Hindlimb muscle (tissue), 1 donor: ENCODE results near the gene BACE2. TPM values are rescaled to one million over a fixed set of nuclear protein-coding genes. Genes with fewer than 3 reads are reported as not detected.
"Not testable (repeated sequence)": the region's sequence is repeated elsewhere in the genome, so short reads cannot be mapped to it uniquely, and the experiment has no call there.

Experiments used
- DNase-seq: peaks from one replicate; pipeline ENCODE4 v3.0.0-alpha.2; 2013
- polyA plus RNA-seq: library from polyadenylated mRNA; unstranded; fragments of 120-200 nt; gene quantifications from one replicate; pipeline ENCODE4 v1.2.1, GENCODE V29; 2013; ENCODE audit not compliant: insufficient read length

The BACE2 gene
- polyA plus RNA-seq, 1 donor = 34.3 TPM

GRCh38 chr21:41186755-41187536 lies 19.0 kb downstream of the BACE2 start:
- DNase-seq = no peak

- no peak for DNase-seq
Observed at GRCh38 chr21:41187537-41188025, 19.6 kb downstream of the BACE2 start.

DNA sequence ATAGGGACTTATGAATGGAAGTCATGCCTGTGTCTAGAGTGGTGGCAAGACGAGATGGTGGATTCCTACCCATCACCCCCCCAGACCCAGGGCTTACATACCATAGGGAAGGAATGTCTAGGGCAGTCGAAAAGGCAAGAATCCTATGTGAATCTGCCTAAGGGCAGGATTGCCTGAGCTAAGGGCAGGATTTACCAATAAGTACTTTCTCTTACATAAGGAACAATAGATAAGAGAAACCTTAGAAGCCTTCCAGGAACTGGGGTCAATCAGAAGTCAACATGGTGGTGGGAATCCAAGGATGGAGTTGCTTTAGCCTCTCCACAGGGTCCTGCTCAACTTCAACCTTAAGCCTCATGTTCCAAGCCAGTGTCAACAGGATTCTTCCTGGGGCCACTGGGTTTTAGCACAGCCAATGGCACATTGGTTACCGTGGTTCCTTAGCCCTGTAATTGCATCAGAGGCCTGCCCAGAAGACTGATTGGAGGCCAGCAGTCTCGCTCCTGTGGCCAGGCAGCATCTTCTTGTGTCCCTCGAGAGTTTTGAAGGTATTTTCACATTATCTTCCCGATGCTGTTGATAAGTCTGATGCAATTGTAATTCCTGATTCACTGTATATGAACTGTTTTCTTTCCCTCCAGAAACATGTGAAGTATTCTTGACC lies 20.7 kb downstream of the BACE2 start:
- DNase-seq = no peak

GRCh38 chr21:41189150-41189745 lies 21.3 kb downstream of the BACE2 start:
- DNase-seq = no peak

DNA sequence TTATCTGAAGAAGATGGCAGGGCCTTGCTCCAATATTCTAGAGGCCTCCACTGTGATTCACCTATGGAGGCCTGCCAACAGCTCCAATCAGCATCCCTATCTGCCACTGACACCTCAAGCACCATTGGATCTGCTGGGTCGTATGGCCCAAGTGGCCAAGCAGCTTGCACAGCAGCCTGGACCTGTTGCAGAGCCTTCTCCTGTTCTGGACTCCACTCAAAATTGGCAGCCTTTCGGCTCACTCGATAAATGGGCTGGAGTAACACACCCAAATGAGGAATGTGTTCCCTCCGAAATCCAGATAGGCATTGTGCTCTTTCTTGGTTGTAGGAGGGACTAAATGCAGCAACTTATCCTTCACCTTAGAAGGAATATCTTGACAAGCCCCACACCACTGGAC lies 24.6 kb downstream of the BACE2 start:
- DNase-seq = not testable (repeated sequence)

- DNase-seq = no peak
Observed at GRCh38 chr21:41195311-41195710, 27.4 kb downstream of the BACE2 start.

- no peak for DNase-seq
Observed at GRCh38 chr21:41196993-41197392, 29.0 kb downstream of the BACE2 start.

- DNase-seq = no peak
Observed at GRCh38 chr21:41197582-41197981, 29.6 kb downstream of the BACE2 start.

DNA sequence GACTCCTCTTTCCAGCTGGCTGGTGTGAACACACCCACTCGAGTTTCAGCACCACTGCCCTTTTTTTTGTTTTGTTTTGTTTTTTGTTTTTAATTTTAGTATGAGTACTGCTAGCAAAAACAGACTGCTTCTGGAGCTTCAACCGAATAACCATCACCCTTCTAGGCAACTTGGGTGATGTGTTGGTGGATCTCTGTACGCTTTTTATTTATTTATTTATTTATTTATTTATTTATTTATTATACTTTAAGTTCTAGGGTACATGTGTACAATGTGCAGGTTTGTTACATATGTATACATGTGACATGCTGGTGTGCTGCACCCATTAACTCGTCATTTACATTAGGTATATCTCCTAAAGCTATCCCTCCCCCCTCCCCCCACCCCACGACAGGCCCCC lies 30.7 kb downstream of the BACE2 start:
- DNase-seq = not testable (repeated sequence)

GRCh38 chr21:41199123-41199522 lies 31.2 kb downstream of the BACE2 start:
- no peak for DNase-seq

DNA sequence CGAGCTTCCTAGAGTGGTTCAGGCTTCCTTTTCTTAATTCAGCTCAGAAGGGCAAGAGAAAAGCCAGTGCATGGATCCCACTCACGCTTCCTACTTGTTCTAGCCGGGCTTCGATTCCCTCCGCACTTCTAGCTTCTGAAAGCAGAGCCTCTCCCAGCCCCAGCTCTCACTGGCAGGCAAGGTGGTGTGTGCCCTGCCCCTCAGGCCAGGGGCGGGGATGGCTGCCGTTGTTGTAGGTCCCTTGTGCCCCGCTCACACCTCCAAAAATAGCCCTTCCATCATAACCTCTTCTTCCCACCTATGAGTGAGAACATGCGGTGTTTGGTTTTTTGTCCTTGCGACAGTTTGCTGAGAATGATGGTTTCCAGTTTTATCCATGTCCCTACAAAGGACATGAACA lies 31.6 kb downstream of the BACE2 start:
- no peak for DNase-seq

GRCh38 chr21:41201385-41201784 lies 33.4 kb downstream of the BACE2 start:
- DNase-seq = peak; percentile 33

- no peak for DNase-seq
Observed at GRCh38 chr21:41204736-41205135, 36.8 kb downstream of the BACE2 start.

DNA sequence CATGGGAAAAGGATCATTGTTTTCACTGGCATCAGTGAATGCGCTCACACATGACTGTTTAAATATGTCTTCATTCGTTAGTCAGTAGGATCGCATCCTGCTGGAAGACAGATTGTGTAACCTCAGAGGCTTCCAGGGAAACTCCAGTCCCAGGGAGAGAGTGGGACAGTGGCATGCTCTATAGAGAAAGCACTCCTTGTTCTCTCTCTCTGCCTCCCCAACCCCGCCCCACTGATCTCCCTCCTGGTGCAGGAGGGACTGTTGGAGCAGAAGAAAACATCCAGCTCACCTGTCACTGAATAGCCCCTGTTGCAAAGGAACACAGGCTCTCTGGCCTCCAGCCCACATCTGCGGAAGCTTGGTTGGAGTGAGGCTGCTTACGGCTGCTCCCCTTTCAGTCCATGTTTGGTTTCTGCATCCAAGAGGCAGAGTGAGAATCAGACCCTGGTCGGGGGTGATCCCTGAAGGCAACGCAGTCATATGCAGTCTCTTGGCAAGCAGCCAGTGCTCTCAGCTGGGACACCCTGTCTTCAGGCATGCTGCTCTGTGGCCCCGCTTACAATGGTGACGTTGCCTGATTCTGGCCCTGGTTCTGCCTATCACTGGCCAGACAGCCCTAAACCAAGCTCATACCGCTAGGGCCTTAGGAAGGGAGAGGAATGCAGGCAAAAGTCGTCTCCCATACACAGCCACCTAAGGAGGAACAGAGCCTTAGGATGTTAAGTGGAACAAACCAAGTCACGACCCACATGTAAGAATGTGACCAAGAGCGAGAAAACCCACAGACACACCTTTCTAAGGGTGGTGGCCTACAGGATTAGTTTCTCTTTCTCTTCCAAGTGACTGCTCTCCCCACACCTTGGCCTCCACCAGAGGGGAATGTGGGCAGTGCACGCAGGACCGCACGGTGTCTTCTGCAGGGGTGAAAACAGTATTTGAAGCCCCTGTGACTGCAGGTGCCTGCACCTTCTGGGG lies 39.7 kb downstream of the BACE2 start:
- peak; percentile 50 for DNase-seq

DNA sequence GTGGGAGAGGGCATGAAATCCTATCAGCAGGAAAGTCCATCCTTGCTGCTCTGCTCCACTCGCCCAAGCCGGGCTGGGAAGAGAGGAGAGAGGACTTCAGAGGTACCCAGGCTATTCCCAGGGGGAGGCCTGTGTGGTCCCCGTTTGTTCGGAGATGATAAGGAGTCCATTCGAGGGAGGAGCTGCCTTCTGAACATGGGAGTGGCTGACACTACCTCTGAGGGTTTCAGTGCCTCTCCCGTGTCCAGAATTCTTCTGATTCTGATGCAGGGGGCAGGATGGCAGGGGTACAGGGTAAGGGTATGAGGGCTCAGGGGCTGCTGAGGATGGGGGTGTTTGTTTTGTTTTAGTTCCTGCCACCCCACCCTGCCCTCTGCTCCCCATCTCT lies 40.4 kb downstream of the BACE2 start:
- DNase-seq = no peak

- DNase-seq = no peak
Observed at GRCh38 chr21:41209016-41209619, 41.2 kb downstream of the BACE2 start.

DNA sequence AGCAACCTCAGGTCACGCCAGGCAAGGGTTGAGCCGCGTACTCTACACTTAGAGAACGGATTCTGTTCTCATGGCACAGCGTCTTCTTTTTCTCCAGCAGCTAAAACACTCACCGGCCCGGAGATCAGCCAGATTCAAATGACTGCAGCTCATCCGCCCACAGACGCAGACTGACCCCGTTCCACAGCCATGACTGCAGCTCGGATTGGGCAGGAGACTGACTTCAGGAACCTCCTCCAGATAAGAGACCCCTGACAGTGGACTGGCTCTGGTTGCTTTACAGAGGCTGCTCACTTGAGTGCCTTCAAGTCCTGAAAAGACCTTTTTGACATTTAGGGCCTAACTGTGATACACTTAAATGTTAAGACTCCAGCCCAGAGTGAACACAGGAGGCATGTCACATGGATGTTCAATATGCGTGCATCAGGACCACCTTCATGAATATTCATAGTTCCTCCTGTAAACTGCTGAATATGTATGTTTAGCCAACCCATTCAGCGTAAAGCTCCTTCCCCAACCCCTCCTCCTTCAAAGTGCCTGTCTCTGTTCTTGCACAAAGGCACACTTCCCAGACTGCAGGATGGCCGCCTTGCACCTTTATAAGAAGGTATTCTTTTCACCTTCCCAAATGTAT lies 42.6 kb downstream of the BACE2 start:
- no peak for DNase-seq

DNA sequence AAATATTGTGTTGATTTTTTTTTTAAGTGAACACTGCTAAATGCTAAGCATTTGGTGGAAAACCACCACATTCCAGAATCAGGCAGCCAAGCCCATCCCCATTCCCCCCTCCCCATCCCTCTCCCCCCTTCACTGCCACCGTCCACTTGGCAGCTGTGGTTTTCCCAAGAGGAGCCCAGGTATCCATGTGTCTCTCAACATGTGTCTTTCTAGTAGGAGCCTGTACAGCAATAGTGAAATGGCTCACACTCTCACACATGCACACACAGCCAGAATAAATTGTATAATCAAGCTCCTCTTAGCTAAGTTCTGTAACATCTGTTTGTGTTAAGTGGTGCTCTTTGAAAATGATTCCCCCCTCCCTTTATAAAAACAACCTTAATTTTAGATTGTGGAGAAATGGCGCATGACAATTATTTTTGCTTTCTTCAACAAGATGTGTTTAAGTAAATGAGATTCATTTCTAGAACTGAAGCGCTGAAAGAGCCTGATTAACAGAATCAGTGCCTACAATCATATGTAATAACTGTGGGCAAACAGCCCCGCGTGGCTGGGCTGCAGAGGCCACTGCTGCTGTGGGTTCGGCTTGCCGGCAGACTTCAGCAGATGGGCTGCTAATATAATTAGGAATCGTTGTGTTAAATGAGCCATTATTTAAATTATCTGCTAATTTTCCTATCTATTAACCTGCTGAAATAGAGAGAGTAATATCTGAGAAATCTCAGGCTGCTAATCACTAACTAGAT lies 43.3 kb downstream of the BACE2 start:
- DNase-seq = no peak

GRCh38 chr21:41213021-41213420 lies 45.1 kb downstream of the BACE2 start:
- DNase-seq = no peak

GRCh38 chr21:41215856-41216408 lies 48.0 kb downstream of the BACE2 start:
- no peak for DNase-seq
